HG02938 (cell line): ENCODE data around the gene SLC4A2.

Experiments used
- ATAC-seq: cut with Tn5 transposase; IDR thresholded peaks from one replicate; pipeline ENCODE4 v1.9.1; 2021; ENCODE audit warnings: mild to moderate bottlenecking, moderate library complexity; ENCODE audit not compliant: unreplicated experiment

Gene SLC4A2

GRCh38 chr7:151124899-151125399 lies 65.6 kb downstream of the SLC4A2 start:
- no peak for ATAC-seq

GRCh38 chr7:151125470-151125845 lies 66.1 kb downstream of the SLC4A2 start:
- ATAC-seq, result no peak

DNA sequence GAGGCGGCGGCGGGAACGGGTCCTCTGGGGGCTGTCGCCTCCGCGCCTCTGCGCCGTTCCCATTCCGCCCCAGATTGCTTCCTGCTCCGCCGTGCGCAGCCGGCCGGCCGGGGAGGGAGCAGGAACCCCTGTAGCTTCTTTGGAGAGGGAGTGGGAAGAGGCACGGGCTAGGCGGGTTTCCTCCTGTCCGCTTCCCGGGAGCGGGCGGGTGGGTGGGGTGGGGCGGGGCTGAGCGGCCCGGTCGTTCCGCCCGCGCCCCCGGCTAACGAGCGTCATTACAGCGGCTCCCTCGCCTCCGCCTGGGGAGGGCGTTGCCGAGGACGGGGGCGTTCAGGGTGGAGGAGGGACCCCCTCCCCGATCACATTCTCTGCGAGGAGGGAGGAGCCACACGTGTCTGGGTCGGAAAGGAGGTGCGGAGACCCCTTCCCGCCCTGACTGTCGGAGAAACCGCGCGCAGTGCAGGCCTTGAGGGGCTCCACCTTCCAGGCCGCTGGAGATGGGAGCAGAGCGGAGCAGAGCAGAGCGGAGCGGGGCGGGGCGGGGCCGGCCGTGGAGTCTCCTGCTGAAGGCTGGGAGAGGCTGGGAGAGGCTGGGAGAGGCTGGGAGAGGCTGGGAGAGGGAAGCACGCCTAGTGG lies 66.6 kb downstream of the SLC4A2 start:
- no peak for ATAC-seq
